Epithelial cell of prostate (primary cell): ENCODE results near the gene OTOGL.
"Not testable (repeated sequence)": the region's sequence is repeated elsewhere in the genome, so short reads cannot be mapped to it uniquely, and the experiment has no call there.

Experiments used
- DNase-seq: peaks from one replicate; pipeline ENCODE4 v3.0.0-alpha.2; 2011; ENCODE audit warnings: low read depth, low spot score
- H3K27ac ChIP-seq: fragments of 450-650 bp; 2 replicates; pipeline ENCODE4 v1.5.1; 2017; ENCODE audit warnings: mild to moderate bottlenecking

OTOGL gene

DNA sequence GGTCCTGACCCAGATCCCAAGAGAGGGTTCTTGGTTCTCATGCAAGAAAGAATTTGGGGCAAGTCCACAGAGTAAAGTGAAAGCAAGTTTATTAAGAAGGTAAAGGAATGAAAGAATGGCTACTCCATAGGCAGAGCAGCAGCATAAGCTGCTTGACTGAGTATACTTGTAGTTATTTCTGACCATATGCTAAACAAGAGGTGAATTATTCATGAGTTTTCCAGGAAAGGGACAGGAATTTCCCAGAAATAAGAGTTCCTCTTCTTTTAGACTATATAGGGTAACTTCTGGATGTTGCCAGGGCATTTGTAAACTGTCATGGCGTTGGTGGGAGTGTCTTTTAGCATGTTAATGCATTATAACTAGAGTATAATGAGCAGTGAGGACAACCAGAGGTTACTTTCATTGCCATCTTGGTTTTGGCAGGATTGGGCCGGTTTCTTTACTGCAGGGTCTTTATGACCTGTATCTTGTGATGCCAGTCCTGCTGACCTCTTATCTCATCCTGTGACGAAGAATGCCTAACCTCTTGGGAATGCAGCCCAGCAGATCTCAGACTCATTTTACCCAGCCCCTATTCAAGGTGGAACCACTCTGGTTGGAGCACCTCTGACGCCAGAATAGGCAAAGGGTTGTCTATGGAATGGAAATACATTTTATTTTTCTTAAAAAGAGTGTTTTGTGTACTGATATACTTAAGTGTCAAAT lies 113.8 kb downstream of the OTOGL start:
- no peak for DNase-seq
- no peak overlapping the region for H3K27ac ChIP-seq

DNA sequence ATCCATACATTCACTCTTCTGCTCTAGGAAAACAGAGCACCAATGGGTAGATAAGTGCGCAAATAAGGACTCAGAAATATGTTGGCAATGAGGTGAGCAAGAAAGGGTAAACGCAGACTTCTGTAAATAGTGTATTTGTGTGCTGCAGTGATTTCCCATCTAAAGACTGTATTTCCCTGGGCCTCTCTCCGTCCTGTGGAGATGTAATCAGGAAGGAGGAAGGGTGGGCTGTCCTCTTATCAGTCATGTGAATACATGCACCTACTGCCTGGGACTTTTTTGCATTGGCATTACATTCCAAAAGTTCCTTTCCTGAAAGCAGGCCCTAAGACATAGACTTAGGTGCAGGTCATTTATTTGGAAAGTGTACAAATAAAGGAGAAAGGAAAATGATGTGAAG lies 114.5 kb downstream of the OTOGL start:
- DNase-seq, result no peak

DNA sequence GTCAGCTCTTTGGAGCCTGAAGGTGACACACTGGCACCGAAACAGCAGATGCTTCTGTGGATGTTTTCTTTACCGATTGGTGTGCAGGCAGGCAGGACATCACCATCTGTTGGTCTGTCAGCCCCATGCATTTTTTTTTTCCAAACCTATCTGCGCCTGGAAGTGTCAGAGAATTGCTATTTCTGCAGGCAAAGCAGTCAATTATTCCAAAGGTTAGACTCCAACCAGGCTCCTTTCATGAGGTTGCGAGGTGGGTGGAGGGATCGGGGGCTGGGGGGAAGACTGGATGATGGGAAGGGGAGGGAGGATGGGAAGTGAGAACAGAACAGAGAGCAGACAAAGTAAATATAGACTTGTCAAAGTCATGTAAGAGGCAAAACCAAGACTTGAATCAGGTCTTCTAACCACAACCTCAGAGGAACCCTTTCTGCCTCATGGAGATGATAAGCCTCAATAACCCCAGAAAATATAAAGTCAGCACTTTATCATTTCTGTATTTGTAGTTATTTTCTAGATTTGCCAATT lies 117.7 kb downstream of the OTOGL start:
- H3K27ac ChIP-seq, result no peak overlapping the region
- DNase-seq, result no peak

More for the DNA sequence above, 114.5 kb downstream of the OTOGL start:
- H3K27ac ChIP-seq, result no peak overlapping the region

DNA sequence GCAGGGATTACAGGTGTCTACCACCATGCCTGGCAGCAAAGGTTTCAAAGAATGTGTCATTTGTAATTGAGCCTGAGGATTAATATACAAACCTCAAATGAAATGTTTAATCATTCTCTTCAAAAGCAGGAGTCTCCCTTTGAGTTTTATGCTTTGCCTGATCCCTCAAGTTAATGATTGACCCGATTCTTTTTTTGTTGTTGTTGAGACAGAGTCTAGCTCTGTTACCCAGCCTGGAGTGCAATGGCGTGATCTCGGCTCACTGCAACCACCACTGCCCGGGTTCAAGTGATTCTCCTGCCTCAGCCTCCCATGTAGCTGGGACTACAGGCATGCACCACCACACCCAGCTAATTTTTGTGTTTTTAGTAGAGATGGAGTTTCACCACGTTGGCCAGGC lies 119.6 kb downstream of the OTOGL start:
- not testable (repeated sequence) for DNase-seq, H3K27ac ChIP-seq

DNA sequence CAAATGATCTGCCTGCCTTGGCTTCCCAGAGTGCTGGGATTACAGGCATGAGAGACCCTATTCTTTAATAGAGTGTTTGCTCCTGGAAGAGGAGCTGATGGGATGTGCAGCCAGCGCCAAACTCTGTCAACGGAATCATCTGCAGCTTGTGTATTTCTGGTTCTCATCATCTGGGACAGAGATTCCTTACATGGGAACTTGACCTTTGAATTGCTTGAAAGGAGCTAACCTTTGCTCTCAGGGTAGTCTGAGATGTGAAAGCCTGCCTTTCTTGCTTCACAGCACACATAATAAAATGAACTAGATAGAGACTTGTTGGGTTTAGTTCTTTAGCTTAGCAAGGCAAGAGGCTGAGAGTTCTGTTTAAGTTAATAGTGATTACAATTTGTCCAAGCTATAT lies 120.0 kb downstream of the OTOGL start:
- no peak overlapping the region for H3K27ac ChIP-seq
- DNase-seq, result no peak

DNA sequence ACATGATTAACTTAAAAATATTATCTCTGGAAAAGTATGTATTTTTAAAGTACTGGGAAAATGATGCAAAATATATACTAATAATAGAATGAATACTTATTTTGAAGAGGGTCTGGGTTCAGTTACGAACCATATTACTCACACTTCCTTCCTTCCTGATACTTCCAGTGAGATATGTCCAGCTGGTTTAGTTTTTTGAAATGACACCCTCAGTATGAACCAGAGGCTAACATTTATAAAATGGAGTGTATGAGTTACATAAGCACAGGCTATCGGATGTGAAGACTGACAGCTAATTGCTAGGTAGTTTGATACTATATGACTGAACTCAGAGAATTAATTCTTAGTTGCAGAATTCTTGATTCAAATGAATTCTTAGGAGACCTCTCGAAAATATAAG lies 122.9 kb downstream of the OTOGL start:
- no peak for DNase-seq

DNA sequence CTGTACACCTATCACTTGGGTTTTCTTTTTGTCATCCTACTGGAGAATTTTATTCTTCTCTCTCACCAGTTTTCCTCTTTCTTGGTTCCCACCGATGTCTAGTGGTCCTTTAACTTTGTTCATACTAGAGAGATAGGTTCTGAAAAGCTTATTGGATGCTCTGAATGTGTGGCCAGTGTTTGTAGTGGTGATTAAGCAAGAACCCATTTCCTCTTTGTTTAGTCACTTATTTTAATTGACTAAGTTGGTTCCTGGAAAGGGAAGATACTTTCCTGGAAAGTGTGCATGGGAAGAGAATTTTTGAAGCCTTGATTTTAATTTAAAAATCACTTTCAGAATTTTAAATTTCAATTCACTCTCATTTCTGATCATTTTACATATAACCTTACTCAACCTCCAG lies 127.2 kb downstream of the OTOGL start:
- peak; percentile 8 for DNase-seq
- no peak overlapping the region for H3K27ac ChIP-seq

More for the DNA sequence above, 122.9 kb downstream of the OTOGL start:
- H3K27ac ChIP-seq, result no peak overlapping the region

DNA sequence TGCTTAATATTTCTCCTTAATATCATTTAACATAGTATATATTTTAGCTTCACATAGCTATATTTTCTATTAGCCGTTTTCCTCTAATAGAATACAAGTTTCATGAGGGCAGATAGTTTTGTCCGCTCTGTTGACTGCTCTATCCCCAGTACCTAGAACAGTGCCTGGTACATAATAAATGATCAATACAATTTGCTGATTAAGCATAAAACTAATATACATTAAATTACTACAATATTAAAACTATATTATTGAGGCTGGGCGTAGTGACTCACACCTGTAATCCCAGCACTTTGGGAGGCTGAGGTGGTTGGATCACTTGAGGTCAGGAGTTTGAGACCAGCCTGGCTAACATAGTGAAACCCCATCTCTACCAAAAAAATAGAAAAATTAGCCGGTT lies 128.6 kb downstream of the OTOGL start:
- H3K27ac ChIP-seq, DNase-seq: not testable (repeated sequence)

DNA sequence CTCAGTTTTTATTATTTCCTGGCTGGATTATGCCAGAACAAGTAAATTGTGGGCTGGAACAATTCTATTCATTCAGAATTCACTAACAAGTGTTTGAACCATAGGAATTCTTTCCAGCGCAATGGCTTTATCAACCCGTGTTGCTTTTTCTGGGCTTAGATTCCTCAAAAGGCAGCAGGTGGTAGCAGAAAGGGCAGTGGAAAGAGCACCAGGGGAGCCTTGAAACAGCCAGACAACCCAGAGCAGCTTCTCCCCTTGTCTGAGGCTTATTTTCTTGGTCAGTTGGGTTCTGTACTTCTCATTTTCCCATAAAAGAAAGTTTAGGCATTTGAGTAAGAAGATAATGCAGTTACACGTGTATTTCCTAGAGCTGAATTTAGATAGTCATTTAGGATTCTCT lies 130.7 kb downstream of the OTOGL start:
- DNase-seq, result no peak
- no peak overlapping the region for H3K27ac ChIP-seq

DNA sequence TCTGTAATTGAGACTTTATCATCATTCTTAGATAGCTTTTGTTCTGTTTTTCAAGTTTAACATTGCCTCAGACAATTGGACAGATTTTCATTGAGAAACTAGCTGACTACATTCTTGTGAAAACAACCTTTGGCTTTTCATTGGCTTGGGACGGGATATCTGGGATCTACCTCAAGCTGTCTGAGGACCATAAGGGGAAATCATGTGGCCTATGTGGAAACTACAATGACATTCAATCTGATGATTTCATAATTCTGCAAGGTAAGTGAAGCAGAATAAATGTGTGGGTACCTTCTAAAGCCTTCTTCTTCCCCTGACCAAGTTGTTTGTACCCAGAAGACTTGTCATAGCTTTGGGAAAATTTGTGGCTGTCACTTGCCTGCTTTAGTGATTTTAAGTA lies 133.5 kb downstream of the OTOGL start:
- DNase-seq, result no peak
- H3K27ac ChIP-seq, result no peak overlapping the region

DNA sequence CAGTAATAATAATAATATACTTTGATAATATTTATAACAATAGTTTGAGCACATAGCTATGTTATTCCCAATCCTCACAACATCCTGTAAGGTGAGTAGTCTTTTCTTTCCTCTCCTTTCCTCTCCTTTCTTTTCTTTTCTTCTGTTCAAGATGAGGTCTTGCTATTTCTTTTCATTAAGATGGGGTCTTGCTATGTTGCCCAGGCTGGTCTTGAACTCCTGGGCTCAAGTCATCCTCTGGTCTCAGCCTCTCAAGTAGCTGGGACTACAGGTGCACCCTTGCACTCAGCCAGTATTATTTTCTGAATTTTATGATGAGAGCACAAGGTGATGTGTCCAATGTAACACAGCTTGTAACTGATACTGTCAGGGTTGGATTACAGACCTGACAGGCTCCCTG lies 134.6 kb downstream of the OTOGL start:
- DNase-seq, result no peak
- no peak overlapping the region for H3K27ac ChIP-seq

DNA sequence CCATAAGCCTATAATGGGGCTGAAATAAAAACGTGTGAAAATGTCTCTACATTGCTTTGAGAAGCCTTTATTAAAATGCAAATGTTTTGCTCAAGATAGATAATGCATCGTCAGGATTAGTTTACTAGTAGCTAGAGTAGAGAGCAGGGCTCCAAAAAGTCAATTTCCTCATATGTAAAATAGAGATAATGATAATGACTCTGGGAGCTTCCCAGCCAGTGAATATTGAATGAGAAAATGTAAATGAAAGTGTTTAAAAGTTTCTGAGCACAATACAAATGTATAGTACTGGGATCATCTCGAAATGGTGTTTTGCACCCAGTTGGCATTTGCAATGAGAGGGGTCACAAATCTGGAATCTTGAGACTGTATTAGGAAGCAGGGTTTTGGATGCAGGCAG lies 135.3 kb downstream of the OTOGL start:
- no peak for DNase-seq
- no peak overlapping the region for H3K27ac ChIP-seq

DNA sequence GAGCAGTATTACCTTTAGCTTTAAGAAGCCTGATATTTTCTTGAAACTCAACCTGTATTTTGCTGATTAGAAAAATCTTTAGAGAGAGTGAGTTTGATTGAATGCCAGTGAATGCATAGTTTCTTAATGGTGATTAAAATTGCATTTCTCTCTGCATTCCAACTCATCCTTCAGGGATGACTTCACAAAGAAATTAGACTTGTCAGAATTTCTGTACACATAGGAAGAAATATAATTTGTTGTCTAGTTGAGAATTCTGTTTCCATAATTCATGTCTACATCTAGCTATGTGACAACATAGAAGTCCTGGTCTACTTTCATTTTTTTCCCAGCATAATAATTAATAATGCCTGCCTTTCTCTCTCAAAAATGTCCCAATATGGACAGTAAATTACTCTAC lies 136.6 kb downstream of the OTOGL start:
- no peak overlapping the region for H3K27ac ChIP-seq
- no peak for DNase-seq

DNA sequence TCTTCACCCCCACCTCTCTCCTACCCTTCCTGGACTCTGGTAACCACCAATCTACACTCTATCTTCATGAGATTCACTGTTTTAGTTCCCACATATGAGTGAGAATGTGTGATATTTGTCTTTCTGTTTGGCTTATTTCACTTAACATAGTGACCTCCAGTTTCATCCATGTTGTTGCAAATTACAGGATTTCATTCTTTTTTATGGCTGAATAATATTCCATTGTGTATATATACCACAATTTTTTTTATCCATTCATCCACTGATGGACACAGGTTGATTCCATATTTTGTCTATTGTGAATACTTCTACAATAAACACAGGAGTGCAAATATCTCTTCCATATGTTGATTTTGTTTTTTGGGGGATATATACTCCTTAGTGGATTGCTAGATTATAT lies 140.5 kb downstream of the OTOGL start:
- no peak overlapping the region for H3K27ac ChIP-seq
- no peak for DNase-seq

DNA sequence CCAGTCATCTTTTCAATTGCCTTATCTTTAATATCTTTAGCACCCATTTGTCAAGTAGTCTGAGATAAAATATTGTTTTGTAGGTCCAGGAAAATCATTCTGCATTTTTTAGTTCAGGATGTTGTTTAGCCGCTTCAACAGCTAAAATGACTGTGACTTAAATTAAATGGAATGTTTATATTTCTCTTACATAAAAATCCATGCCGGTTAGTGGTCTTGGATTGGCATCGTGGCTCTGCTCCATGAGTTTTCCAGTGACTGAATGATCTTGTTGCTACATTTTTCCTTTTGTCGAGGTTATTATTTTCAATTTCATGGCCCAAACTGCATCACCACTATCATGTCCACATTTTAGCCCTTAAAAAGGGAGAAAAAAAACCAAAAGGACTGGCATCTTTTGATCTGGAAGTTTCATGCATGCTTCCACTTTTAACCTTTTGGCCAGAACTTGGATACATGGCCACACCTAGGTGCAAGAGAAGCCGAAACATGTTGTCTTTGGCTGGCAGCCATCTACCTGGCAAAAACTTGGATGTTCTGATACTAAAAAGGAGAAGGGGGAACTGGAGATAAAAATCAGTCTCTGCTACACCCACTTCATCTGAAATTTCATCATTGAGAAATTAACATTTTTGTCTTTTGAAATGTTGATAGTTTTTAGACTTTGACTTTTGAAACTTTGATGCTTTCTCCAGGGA lies 142.4 kb downstream of the OTOGL start:
- no peak for DNase-seq

DNA sequence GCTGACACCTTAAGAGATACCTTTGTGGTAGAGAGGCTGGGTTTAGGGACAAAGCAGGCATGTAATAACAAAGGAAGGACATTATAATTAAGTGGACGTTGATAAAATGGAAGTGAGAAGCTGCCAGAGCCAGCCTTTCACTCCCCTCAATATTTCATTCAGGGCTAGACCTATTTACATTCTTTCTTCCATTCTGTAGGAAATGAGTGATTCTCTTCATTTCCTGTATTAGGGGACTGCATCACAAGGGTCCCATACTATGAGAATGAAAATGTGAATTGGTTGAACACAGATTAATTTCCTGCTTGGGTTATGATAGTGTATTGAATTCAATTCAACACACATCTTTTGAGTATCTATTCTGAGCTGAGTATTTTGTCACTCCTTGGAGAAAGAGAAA lies 143.0 kb downstream of the OTOGL start:
- no peak for DNase-seq
- H3K27ac ChIP-seq, result no peak overlapping the region

More for the DNA sequence above, 142.4 kb downstream of the OTOGL start:
- no peak overlapping the region for H3K27ac ChIP-seq

DNA sequence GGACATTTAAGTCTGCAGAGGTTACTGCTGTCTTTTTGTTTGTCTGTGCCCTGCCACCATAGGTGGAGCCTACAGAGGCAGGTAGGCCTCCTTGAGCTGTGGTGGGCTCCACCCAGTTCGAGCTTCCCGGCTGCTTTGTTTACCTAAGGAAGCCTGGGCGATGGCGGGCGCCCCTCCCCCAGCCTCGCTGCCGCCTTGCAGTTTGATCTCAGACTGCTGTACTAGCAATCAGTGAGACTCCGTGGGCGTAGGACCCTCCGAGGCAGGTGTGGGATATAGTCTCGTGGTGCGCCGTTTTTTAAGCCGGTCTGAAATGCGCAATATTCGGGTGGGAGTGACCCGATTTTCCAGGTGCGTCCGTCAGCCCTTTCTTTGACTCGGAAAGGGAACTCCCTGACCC lies 150.2 kb downstream of the OTOGL start:
- not testable (repeated sequence) for H3K27ac ChIP-seq, DNase-seq

DNA sequence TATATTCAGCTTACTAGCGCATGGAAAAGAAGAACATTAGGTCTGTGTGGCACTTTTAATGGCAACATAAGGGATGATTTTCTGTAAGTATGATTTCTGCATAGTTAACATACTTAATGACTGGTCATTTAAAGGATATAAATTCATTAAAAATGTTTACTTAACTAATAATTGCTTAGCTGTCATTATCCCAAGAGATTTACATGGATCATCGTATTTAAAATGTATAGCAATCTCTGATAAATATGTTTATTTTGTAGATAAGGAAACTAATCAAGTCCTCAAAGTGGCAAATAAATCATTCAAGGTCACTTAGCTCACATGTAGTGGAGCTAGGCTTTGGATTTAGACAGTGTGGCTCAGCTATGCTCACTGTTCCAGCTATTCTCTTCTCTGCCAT lies 158.6 kb downstream of the OTOGL start:
- H3K27ac ChIP-seq, result no peak overlapping the region
- DNase-seq, result no peak

DNA sequence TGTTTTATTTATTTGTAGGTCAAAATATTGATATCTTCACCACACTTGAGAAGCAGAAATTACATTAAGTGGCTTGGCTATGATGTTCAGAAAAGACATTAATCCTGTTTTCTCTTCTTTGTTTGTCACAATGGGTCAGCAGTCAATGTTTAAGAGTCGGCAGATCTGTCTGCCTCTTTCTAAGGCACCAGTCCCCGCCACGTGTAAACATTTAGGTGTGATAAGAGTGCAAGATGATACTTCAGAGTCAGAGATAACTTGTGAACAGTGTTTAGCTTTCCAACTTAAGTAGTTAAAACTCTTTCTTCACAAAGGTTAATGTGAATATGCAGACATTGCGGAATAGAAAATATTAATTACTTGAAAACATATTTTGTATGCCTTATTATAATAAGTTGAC lies 160.9 kb downstream of the OTOGL start:
- H3K27ac ChIP-seq, result no peak overlapping the region
- no peak for DNase-seq

DNA sequence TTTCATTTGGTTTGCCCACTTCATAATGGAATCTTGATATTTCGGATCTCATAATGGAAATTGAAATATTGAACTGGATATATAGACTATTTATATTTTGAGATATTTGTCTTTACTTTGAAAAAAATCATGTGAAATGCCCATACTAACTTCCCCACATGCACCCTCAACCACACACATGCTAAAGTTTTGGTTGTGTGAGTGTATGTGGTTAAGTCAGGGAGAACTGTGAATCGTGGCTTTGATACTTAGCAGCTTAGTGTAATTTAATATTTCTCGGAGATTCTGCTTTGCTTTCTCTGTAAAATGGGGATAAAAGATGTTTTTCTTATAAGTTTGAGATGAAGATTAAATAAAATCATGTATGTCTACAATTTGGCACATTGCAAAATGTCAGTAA lies 162.1 kb downstream of the OTOGL start:
- H3K27ac ChIP-seq, result no peak overlapping the region
- DNase-seq, result no peak

DNA sequence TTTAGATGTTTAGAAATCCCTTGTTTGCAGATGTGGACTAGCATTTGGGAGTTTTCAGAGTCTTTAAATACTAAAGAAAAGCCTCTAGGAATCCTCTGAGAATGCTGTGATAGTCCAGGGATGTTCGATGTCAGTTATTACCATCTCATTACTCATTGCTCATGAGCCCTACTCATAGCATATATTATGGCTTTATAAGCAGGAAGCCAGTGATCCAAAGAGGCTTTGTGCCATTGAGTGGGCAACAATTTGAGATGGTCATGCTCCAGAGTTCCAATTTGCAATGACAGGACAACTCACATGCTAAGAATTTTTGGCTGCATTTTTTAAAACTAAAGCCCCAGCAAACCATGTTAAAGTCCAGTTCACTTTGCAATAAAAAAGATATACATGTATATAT lies 163.0 kb downstream of the OTOGL start:
- no peak overlapping the region for H3K27ac ChIP-seq
- no peak for DNase-seq

DNA sequence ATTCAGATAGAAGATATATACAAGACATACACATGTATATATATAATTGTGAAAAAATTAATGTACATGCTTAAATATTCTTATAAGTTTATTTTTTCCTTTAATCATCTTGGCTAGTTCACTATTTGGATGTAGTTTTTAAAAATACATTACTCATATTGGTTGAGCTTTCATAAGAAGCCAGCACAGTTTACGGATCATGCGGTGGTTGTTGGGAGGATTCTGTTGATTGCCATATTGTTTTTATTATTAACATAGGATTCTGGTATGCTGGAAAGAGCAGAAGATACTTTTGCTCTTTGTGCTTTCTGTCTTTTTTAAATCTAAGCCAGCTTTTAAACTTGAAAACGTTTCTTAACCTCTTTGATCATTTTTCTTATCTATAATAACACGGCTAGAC lies 163.4 kb downstream of the OTOGL start:
- no peak overlapping the region for H3K27ac ChIP-seq
- DNase-seq, result no peak
